HTERT RPE-1 (cell line): ENCODE data around the gene FXN.

Source experiments
- in situ Hi-C: fragments of 300-500 bp; cut with MboI; formaldehyde crosslinking; loops from 4 replicates; pipeline ENCODE4 v1.14.3; 2020; ENCODE audit warnings: low sequenced_read_pairs

The FXN gene

DNA sequence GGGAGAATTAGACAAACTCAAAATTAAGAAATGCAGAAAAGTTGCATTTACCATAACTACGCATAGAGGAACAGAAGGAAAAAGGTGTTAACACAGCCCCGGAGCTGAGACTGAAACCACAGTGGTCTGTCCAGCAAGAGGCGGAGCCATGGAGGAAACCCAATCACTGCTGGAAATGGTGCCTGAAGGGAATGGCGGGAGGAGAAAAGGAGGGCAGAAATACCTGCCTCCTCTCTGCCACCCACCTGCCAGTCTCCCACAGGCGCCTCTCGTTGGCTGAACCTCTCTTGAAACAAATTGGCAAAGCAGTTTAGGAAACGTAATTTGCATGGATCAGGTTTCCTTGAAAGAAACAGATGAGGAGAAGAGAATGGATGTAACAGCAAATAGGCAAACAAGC lies 11.9 kb upstream of the FXN start:
- in situ Hi-C loops: no loop called here

DNA sequence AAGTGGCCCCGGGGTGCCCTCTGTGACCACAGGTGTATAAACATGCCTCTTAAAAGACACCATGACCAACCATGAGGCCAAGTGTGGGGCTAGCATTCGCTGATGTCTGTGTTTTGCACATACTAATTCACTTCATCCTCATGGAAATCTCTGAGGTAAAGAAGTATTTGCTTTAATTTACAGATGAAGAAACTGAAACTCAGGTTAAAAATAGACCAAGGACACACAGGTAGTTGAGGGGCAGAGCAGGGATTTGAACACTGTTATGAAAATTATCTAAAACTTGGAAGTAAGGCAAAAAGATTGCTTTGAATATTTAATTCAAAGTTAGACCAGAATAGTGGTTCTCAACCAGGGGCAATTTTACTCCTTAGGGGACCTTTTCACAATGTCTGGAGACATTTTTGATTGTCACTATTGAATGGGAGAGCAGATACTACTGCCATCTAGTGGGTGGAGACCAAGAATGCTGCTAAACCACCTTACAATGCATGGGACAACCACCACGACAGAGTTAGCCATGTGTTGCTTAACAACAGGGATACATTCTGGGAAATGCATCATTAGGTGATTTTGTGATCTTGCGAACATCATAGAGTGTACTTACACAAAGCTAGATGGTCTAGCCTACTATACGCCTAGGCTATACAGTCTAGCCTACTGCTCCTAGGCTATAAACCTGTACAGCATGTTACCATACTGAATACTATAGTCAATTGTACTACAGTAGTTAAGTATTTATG lies 8.0 kb upstream of the FXN start:
- in situ Hi-C loops: no loop called here

- in situ Hi-C loops: no loop called here
Measured at GRCh38 chr9:69028754-69029153, 6.8 kb upstream of the FXN start.

DNA sequence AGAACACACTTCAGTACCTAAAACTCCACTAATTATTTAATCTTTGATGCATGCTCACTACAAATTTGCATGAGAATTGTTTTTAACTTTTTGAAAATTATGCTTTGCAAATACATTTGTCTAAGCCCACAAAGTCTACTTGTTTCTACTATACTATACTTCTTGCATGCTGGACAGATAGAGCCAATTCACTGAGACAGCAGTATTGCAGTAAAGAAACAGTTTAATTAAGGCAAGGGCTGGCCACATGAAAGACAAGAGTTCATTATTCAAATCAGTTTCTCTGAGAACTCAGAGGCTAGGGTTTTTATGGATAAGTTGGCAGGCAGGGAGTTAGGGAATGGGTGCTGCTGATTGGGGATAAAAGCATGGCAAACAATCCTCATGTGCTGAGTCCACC lies 6.0 kb upstream of the FXN start:
- in situ Hi-C loops: no loop called here

DNA sequence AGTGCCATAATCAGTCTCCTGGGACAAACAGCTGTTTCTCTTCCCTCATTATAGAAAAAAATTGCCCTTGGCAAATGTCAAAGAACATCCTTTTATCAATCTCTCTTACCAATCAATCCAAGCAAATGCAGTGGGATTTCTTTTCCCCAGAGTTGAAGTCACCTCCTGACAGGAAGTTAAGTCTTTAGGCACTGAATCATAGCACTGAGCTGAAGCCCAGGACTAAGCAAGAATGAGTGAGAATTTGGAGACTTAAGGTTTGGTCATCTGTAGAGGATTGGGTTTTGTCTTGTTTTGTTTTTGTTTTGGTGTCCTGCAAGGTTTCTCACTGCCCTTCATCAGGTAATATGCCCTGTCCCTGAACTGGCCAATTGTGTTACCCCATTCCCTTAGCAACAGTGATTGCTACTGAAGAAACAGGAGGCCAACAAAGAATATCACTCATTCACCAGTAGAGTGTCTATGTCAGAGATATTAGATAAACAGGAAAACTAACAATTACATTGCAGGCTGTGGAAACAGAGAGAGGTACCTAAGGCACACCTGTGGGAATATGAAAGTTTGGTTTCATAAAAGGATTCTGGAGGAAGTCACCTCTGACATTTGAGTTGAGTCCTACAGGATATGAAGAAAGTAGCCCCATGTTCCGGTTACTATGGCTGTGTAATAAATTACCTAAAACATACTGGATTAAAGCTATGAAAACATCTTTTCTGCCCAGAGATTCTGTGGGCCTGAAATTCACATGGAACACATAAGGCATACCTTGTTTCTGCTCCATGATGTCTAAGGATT lies 4.5 kb upstream of the FXN start:
- in situ Hi-C loops: no loop called here

GRCh38 chr9:69034071-69034470 lies 1.5 kb upstream of the FXN start:
- in situ Hi-C loops: no loop called here

DNA sequence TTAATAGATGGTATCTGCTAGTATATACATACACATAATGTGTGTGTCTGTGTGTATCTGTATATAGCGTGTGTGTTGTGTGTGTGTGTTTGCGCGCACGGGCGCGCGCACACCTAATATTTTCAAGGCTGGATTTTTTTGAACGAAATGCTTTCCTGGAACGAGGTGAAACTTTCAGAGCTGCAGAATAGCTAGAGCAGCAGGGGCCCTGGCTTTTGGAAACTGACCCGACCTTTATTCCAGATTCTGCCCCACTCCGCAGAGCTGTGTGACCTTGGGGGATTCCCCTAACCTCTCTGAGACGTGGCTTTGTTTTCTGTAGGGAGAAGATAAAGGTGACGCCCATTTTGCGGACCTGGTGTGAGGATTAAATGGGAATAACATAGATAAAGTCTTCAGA lies 757 bp downstream of the FXN start:
- in situ Hi-C loops: no loop called here

DNA sequence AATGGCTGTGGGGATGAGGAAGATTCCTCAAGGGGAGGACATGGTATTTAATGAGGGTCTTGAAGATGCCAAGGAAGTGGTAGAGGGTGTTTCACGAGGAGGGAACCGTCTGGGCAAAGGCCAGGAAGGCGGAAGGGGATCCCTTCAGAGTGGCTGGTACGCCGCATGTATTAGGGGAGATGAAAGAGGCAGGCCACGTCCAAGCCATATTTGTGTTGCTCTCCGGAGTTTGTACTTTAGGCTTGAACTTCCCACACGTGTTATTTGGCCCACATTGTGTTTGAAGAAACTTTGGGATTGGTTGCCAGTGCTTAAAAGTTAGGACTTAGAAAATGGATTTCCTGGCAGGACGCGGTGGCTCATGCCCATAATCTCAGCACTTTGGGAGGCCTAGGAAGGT lies 1.2 kb downstream of the FXN start:
- in situ Hi-C loops: no loop called here

GRCh38 chr9:69040646-69041045 lies 5.1 kb downstream of the FXN start:
- in situ Hi-C loops: no loop called here

DNA sequence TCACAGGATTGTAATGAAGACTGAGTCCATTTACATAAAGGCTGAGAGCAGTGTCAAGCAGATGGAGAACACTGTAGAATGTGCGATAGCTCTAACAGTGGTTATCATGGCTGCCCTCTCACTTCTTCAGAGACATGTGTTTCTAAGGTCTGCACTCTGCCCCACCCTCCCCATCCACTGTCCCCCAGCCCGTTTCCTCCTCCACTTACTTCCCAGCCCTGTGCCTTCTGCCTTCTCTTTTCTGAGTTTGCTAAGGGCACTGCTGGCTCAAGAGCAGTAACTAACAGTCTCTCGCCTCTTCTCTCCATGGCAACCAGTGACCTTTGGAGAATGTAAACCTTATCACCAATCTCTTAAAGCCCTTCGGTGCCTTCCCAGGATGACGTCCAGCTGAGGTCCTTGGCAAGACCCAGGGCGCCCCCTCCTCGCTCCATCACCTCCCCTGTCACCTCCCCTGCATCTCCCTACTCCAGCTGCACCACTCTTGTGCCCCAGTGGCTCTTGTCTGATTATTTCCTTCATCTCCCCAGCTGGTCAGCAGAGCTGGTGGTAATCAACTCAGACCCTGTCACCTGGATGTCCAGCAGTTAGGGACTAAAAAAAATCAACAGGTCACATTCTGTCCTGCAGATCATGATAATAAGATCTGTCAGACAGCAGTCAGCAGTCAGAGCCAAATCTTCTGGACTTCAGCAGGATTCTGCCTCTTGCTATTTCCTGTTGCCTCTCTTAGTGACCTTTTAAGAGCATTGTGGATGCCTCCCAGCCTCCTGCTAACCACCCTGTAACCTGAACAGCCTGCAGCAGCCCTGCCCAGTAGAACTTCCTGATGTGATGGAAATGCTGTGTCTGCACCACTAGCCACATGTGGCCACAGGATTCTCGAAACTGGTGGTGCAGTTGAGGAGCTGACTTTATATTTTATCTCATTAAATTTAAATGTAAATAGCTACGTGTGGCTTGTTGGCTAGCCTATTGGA lies 9.0 kb downstream of the FXN start:
- in situ Hi-C loops: no loop called here

- in situ Hi-C loops: no loop called here
Measured at GRCh38 chr9:69045821-69046220, 10.3 kb downstream of the FXN start.

GRCh38 chr9:69046723-69047122 lies 11.2 kb downstream of the FXN start:
- in situ Hi-C loops: no loop called here

DNA sequence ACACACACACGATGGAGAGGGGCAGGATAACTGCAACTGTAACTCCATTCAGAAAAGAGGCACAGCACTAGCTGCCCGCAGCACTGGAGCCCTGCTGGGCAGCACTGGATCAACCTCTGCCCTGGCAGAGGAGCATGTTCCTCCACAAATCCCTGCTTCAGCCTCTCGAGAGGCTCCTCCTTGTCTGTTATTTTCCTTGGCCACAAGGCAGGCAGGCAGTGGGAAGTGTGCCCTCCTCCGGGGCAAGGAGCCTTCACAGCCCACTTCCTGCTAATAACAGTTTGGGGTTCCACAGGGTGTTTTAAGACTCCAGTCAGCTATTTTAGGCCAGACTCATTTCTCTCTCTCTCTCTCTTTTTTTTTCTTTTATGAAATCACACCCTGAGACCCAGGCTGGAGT lies 11.8 kb downstream of the FXN start:
- in situ Hi-C loops: no loop called here

- in situ Hi-C loops: no loop called here
Measured at GRCh38 chr9:69049094-69049493, 13.5 kb downstream of the FXN start.

DNA sequence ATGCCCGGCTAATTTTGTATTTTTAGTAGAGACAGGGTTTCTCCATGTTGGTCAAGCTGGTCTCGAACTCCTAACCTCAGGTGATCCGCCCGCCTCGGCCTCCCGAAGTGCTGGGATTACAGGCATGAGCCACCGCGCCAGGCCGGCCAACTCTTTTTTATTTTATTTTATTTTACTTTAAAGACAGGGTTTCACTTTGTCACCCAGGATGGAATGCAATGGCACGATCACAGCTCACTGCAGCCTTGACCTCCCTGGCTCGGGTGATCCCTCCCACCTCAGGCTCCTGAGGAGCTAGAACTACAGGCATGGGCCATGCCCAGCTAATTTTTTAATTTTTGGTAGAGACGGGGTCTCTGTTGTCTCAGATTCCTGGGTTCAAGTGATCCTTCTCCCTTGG lies 15.4 kb downstream of the FXN start:
- in situ Hi-C loops: loop anchor here (25.0 kb wide), 1 partner anchor 136 kb away; no protein-coding TSS in a partner anchor

GRCh38 chr9:69054989-69055388 lies 19.4 kb downstream of the FXN start:
- in situ Hi-C loops: loop anchor here (25.0 kb wide), 1 partner anchor 132 kb away; no protein-coding TSS in a partner anchor

GRCh38 chr9:69056191-69056815 lies 20.8 kb downstream of the FXN start:
- in situ Hi-C loops: loop anchor here (25.0 kb wide), 1 partner anchor 131 kb away; no protein-coding TSS in a partner anchor

DNA sequence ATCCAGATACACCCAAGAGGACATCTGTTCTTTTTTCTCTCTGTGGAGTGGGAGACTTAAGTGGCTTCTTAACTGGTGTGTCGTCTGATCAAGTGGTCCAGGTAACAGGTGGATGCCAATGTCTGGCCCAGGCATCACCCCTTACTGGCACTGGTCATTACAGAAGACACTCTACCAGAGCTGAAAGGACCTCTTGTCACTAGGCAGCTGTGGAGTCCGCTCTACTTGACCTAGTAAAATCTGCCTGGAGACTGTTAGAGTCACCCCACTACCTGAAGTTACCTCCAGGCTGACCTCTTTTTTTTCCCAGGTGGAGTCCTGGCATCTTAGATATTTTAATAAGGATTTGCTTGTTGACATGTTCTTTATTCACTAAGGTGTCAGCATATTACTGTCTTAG lies 22.5 kb downstream of the FXN start:
- in situ Hi-C loops: loop anchor here (25.0 kb wide), 1 partner anchor 129 kb away; no protein-coding TSS in a partner anchor

- in situ Hi-C loops: loop anchor here (25.0 kb wide), 1 partner anchor 127 kb away; no protein-coding TSS in a partner anchor
Measured at GRCh38 chr9:69060766-69061165, 25.2 kb downstream of the FXN start.

- in situ Hi-C loops: loop anchor here (25.0 kb wide), 1 partner anchor 125 kb away; no protein-coding TSS in a partner anchor
Measured at GRCh38 chr9:69062195-69062594, 26.6 kb downstream of the FXN start.
